ENCODE measurements around the gene EFCAB7. TPM values are rescaled to one million over a fixed set of nuclear protein-coding genes. Genes with fewer than 3 reads are reported as not detected.

Gene EFCAB7
- total RNA-seq, 5 donors from 2014 or later (not counting 1 experiment from before 2014, with no cell fraction given), result 6.5 to 8.1 (median 7.4) TPM

DNA sequence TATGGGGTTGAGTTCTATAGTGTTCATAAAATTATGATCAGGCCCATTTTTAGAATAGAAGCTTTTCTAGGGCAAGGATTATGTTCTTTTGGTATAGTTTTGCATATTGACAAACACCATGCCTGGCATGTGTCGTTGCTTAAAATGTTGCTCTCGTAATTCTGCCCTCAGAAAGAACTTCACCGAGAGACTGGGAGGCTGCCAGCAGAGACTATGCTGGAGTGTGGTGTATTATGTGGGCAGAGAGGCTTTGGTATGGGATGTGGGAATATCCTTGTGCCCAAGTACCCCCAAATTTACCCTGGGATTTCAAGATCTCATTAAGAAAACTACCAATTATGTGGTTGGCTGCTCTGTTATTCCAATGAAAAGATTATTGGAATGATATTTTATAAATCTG lies 97.8 kb downstream of the EFCAB7 start:
- CTCF ChIA-PET, result interaction anchor here (0.5 to 1.0 kb wide), 3 partner anchors 624 to 1956 kb away, joined by 3 read pairs; no protein-coding TSS in a partner anchor
- no peaks in the 10 kb centered on the region for H3K4me1 ChIP-seq (ENCODE audit: control insufficient read depth in 1 of 2, extremely low read depth in 1 of 2, insufficient read depth in 2 of 2, low read length in 2 of 2)
- no peak for DNase-seq
- H3K9me3 Mint-ChIP-seq, result no peaks in the 10 kb centered on the region
- H3K27me3 Mint-ChIP-seq, result no peaks in the 10 kb centered on the region
- no peaks in the 10 kb centered on the region for H3K9me3 ChIP-seq
- no peak overlapping the region for H3K4me3 ChIP-seq (ENCODE audit: control insufficient read depth in 1 of 2, extremely low read depth in 1 of 2, low read length in 1 of 2)
- H3K27ac Mint-ChIP-seq, result no peak overlapping the region
- no peak for ATAC-seq (replicated peaks in 1 of 4)
- no CpG with 5 or more reads among the region's 3 CpGs for WGBS (ENCODE audit: insufficient coverage)
- no peaks in the 10 kb centered on the region for H3K27me3 ChIP-seq (replicated peaks in 1 of 2; ENCODE audit: control insufficient read depth in 2 of 2, extremely low read depth in 1 of 2, insufficient read depth in 2 of 2, low read length in 1 of 2)
- H3K27ac ChIP-seq (ENCODE audit: low read length), result no peak overlapping the region
- H3K36me3 Mint-ChIP-seq, result peaks cover 14% of the 10 kb centered on the region
- peaks cover 12 to 15% (median 14%) of the 10 kb centered on the region in 3 donors for H3K4me1 Mint-ChIP-seq
- POLR2A ChIA-PET, result no interaction called here
- H3K36me3 ChIP-seq (ENCODE audit: control insufficient read depth in 2 of 2, extremely low read depth in 1 of 2, insufficient read depth in 1 of 2, low read length in 1 of 2), result no peaks in the 10 kb centered on the region
- no peak overlapping the region for H3K4me3 Mint-ChIP-seq

DNA sequence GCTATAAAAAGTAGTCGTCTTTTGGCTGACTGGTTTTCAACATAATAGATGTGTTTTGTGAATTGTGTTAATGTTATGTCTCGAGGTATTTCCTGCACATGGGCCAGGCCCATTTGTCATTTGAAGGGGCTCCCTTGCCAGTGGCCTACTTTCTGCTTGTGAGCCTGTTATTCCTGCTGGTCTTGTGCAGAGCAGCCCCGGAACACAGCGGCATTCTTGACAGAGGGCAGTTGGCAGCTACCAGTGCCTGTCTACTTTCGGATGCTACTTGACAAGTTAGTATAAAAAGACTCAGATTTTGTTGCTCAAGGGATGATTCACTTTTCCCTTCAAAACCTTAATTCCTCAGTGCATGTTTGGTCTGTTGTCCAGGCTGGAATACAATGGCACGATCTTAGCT lies 98.4 kb downstream of the EFCAB7 start:
- DNase-seq, result no peak
- H3K4me3 ChIP-seq (ENCODE audit: control insufficient read depth in 1 of 2, extremely low read depth in 1 of 2, low read length in 1 of 2), result no peak overlapping the region
- WGBS (ENCODE audit: insufficient coverage), result 92% methylated on average over 2 of the region's 6 CpGs
- POLR2A ChIA-PET, result no interaction called here
- no peak for ATAC-seq (replicated peaks in 1 of 4)
- no peaks in the 10 kb centered on the region for H3K36me3 ChIP-seq (ENCODE audit: control insufficient read depth in 2 of 2, extremely low read depth in 1 of 2, insufficient read depth in 1 of 2, low read length in 1 of 2)
- Mint-ChIP-seq H3K4me1 (peaks cover 12 to 15% (median 14%) of the 10 kb centered on the region in 3 donors), H3K27me3 (no peaks in the 10 kb centered on the region), H3K27ac (no peak overlapping the region), H3K36me3 (peaks cover 14% of the 10 kb centered on the region), H3K4me3 (no peak overlapping the region), H3K9me3 (no peaks in the 10 kb centered on the region)
- H3K27ac ChIP-seq (ENCODE audit: low read length), result no peak overlapping the region
- no peaks in the 10 kb centered on the region for H3K4me1 ChIP-seq (ENCODE audit: control insufficient read depth in 1 of 2, extremely low read depth in 1 of 2, insufficient read depth in 2 of 2, low read length in 2 of 2)
- no peaks in the 10 kb centered on the region for H3K9me3 ChIP-seq
- no peaks in the 10 kb centered on the region for H3K27me3 ChIP-seq (replicated peaks in 1 of 2; ENCODE audit: control insufficient read depth in 2 of 2, extremely low read depth in 1 of 2, insufficient read depth in 2 of 2, low read length in 1 of 2)
- CTCF ChIA-PET, result no interaction called here

Other genes with a start within 250 kb of the EFCAB7 start
- not detected for gene FOXD3, start 201.0 kb upstream of the EFCAB7 start, total RNA-seq
- 10 to 100 TPM; 17.5 to 25.2 (median 22.2) TPM for gene ALG6, start 155.9 kb upstream of the EFCAB7 start, total RNA-seq
- gene ITGB3BP, start 300 bp upstream of the EFCAB7 start, total RNA-seq, result 10 to 100 TPM; 16.6 to 27.3 (median 22.5) TPM
- 10 to 100 TPM; 12.2 to 17.3 (median 15.5) TPM for gene PGM1, start 69.9 kb downstream of the EFCAB7 start, total RNA-seq

Data from T-cell (primary cell).